SK-N-SH treated with all-trans-retinoic acid at 6 μM for 48 hours (cell line): ENCODE measurements around the gene ARMH1.
A peak's percentile ranks its signal among the peaks of the same experiment; 100 is the strongest.

Experiments
- ATAC-seq: fragments of 200-7000 bp; cut with Tn5 transposase; 3 replicates; pipeline ENCODE4 v1.9.1; 2020; ENCODE audit warnings: mild to moderate bottlenecking, moderate library complexity
- ARNTL ChIP-seq: fragments of 450-650 bp; formaldehyde crosslinking; IDR thresholded peaks from 2 replicates; pipeline ENCODE4 v1.5.0; 2020; ENCODE audit warnings: low read depth, mild to moderate bottlenecking, moderate library complexity, borderline replicate concordance
- BACH2 ChIP-seq: fragments of 250-450 bp; sonication (Bioruptor Pico); IDR thresholded peaks from 2 replicates; pipeline ENCODE4 v1.9.0; 2021; ENCODE audit warnings: mild to moderate bottlenecking, borderline replicate concordance
- CSDC2 ChIP-seq: fragments of 250-450 bp; sonication (Bioruptor Pico); IDR thresholded peaks from 2 replicates; pipeline ENCODE4 v1.5.0; 2020; ENCODE audit warnings: mild to moderate bottlenecking, moderate library complexity
- CSRNP3 ChIP-seq: fragments of 250-450 bp; sonication (Bioruptor Pico); IDR thresholded peaks from 2 replicates; pipeline ENCODE4 v1.5.1; 2021; ENCODE audit warnings: mild to moderate bottlenecking, moderate library complexity
- ESRRG ChIP-seq: fragments of 250-450 bp; sonication (Bioruptor Pico); IDR thresholded peaks from 2 replicates; pipeline ENCODE4 v1.6.1; 2021; ENCODE audit warnings: mild to moderate bottlenecking
- GLIS3 ChIP-seq: fragments of 250-450 bp; sonication (Bioruptor Pico); IDR thresholded peaks from 2 replicates; pipeline ENCODE4 v1.5.0; 2020; ENCODE audit warnings: mild to moderate bottlenecking, moderate library complexity
- ISL1 ChIP-seq: fragments of 250-450 bp; sonication (Bioruptor Pico); IDR thresholded peaks from 2 replicates; pipeline ENCODE4 v2.1.2; 2022; ENCODE audit warnings: mild to moderate bottlenecking, moderate library complexity
- OSR1 ChIP-seq: fragments of 250-450 bp; sonication (Bioruptor Pico); IDR thresholded peaks from 2 replicates; pipeline ENCODE4 v1.8.0; 2022; ENCODE audit warnings: moderate library complexity, mild to moderate bottlenecking, inconsistent platforms
- PATZ1 ChIP-seq: fragments of 250-450 bp; sonication (Bioruptor Pico); IDR thresholded peaks from 2 replicates; pipeline ENCODE4 v1.8.0; 2020; ENCODE audit warnings: mild to moderate bottlenecking, moderate library complexity, borderline replicate concordance
- POU6F1 ChIP-seq: fragments of 250-450 bp; sonication (Bioruptor Pico); IDR thresholded peaks from 2 replicates; pipeline ENCODE4 v1.8.0; 2021; ENCODE audit warnings: low read depth, mild to moderate bottlenecking, moderate library complexity, borderline replicate concordance
- PPARA ChIP-seq: fragments of 250-450 bp; sonication (Bioruptor Pico); IDR thresholded peaks from 2 replicates; pipeline ENCODE4 v1.5.0; 2020; ENCODE audit warnings: mild to moderate bottlenecking, borderline replicate concordance
- RARB ChIP-seq: fragments of 250-450 bp; sonication (Bioruptor Pico); IDR thresholded peaks from 2 replicates; pipeline ENCODE4 v1.8.0; 2021; ENCODE audit warnings: mild to moderate bottlenecking, moderate library complexity
- SNAI2 ChIP-seq: fragments of 250-450 bp; sonication (Bioruptor Pico); IDR thresholded peaks from 2 replicates; pipeline ENCODE4 v1.5.0; 2020; ENCODE audit warnings: mild to moderate bottlenecking, moderate library complexity
- TCF4 ChIP-seq: fragments of 250-450 bp; sonication (Bioruptor Pico); IDR thresholded peaks from 2 replicates; pipeline ENCODE4 v1.8.0; 2021; ENCODE audit warnings: mild to moderate bottlenecking, moderate library complexity, borderline replicate concordance
- TOX ChIP-seq: fragments of 250-450 bp; sonication (Bioruptor Pico); IDR thresholded peaks from 2 replicates; pipeline ENCODE4 v1.8.0; 2021; ENCODE audit warnings: mild to moderate bottlenecking, moderate library complexity, borderline replicate concordance
- TSHZ2 ChIP-seq: fragments of 250-450 bp; sonication (Bioruptor Pico); IDR thresholded peaks from 2 replicates; pipeline ENCODE4 v1.5.0; 2020; ENCODE audit warnings: mild to moderate bottlenecking, moderate library complexity
- ZC3H10 ChIP-seq: fragments of 250-450 bp; sonication (Bioruptor Pico); IDR thresholded peaks from 2 replicates; pipeline ENCODE4 v1.5.1; 2021; ENCODE audit warnings: mild to moderate bottlenecking, moderate library complexity
- ZFP3 ChIP-seq: fragments of 250-450 bp; sonication (Bioruptor Pico); IDR thresholded peaks from 2 replicates; pipeline ENCODE4 v1.5.0; 2020; ENCODE audit warnings: mild to moderate bottlenecking, moderate library complexity
- ZFP30 ChIP-seq: fragments of 450-650 bp; formaldehyde crosslinking; IDR thresholded peaks from 2 replicates; pipeline ENCODE4 v1.5.0; 2022; ENCODE audit warnings: mild to moderate bottlenecking, moderate library complexity
- ZNF565 ChIP-seq: fragments of 450-650 bp; formaldehyde crosslinking; conservative IDR thresholded peaks from 2 replicates; pipeline ENCODE4 v1.5.0; 2020; ENCODE audit warnings: low read depth, mild to moderate bottlenecking, moderate library complexity
- ZNF70 ChIP-seq: fragments of 450-650 bp; formaldehyde crosslinking; IDR thresholded peaks from 2 replicates; pipeline ENCODE4 v1.5.0; 2020; ENCODE audit warnings: mild to moderate bottlenecking, moderate library complexity
- ZNF8 ChIP-seq: fragments of 450-650 bp; formaldehyde crosslinking; IDR thresholded peaks from 2 replicates; pipeline ENCODE4 v1.5.0; 2020; ENCODE audit warnings: mild to moderate bottlenecking, moderate library complexity
- TF ChIP-seq, protein P1 (sequence below): fragments of 250-450 bp; sonication (Bioruptor Pico); IDR thresholded peaks from 2 replicates; pipeline ENCODE4 v1.5.1; 2020; ENCODE audit warnings: low read depth, mild to moderate bottlenecking, moderate library complexity

The ARMH1 gene

GRCh38 chr1:44730741-44731512 is 56.4 kb downstream of the ARMH1 start, which contains the start of gene RNU5D-1:
RNU5D-1 (minus strand) TSS chr1:44731170.
- TF ChIP-seq ESRRG, result peak; percentile 99
- TF ChIP-seq OSR1, result no peak
- TF ChIP-seq PATZ1, result peak; percentile 100
- TF ChIP-seq PPARA (CRISPR knock-in tag), result peak; percentile 81; the same call in 1 of the 2 replicates
- 0 out of 2 replicates have a peak, but pooled peaks have one; percentile 34 for TF ChIP-seq BACH2
- TF ChIP-seq, protein P1, sequence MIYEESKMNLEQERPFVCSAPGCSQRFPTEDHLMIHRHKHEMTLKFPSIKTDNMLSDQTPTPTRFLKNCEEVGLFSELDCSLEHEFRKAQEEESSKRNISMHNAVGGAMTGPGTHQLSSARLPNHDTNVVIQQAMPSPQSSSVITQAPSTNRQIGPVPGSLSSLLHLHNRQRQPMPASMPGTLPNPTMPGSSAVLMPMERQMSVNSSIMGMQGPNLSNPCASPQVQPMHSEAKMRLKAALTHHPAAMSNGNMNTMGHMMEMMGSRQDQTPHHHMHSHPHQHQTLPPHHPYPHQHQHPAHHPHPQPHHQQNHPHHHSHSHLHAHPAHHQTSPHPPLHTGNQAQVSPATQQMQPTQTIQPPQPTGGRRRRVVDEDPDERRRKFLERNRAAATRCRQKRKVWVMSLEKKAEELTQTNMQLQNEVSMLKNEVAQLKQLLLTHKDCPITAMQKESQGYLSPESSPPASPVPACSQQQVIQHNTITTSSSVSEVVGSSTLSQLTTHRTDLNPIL (CRISPR knock-in tag), result peak; percentile 100
- TF ChIP-seq ZNF8 (CRISPR knock-in tag), result peak; percentile 80
- TF ChIP-seq RARB (CRISPR knock-in tag), result peak; percentile 98
- TF ChIP-seq CSDC2 (CRISPR knock-in tag), result peak; percentile 96; the same call in 1 of the 2 replicates
- peak; percentile 100 for TF ChIP-seq GLIS3 (CRISPR knock-in tag)
- peak; percentile 80 for TF ChIP-seq ZFP30 (CRISPR knock-in tag)
- peak; percentile 88; the same call in 1 of the 2 replicates for TF ChIP-seq ARNTL (CRISPR knock-in tag)
- peak; percentile 74 for TF ChIP-seq ZNF70 (CRISPR knock-in tag)
- peak; percentile 100 for TF ChIP-seq TOX (CRISPR knock-in tag)
- 0 out of 2 replicates have a peak, but pooled peaks have one; percentile 10 for TF ChIP-seq ISL1 (CRISPR knock-in tag)
- TF ChIP-seq CSRNP3 (CRISPR knock-in tag), result peak; percentile 100
- peak; percentile 82; the same call in 1 of the 2 replicates for TF ChIP-seq ZNF565 (CRISPR knock-in tag)
- TF ChIP-seq ZC3H10 (CRISPR knock-in tag), result peak; percentile 99
- peak; percentile 85 for TF ChIP-seq TSHZ2 (CRISPR knock-in tag)
- TF ChIP-seq TCF4, result peak; percentile 87
- peak; percentile 84; the same call in 1 of the 2 replicates for TF ChIP-seq ZFP3
- peak; percentile 86; the same call in 1 of the 2 replicates for TF ChIP-seq SNAI2 (CRISPR knock-in tag)
- TF ChIP-seq POU6F1, result peak; percentile 87
- peak; percentile 91 for ATAC-seq

GRCh38 chr1:44733365-44733764 is 58.9 kb downstream of the ARMH1 start:
- no peak for ATAC-seq
- TF ChIP-seq SNAI2 (CRISPR knock-in tag) (no peak), ZNF70 (CRISPR knock-in tag) (no peak), ZC3H10 (CRISPR knock-in tag) (no peak), PATZ1 (no peak), ESRRG (no peak), TCF4 (no peak), ZNF8 (CRISPR knock-in tag) (no peak), CSRNP3 (CRISPR knock-in tag) (no peak)
- TF ChIP-seq, protein P1 (CRISPR knock-in tag), result no peak
